GM19468 (cell line): ENCODE measurements around the gene PYGL.
"Not testable (repeated sequence)": the region's sequence is repeated elsewhere in the genome, so short reads cannot be mapped to it uniquely, and the experiment has no call there.

ENCODE experiments used
- ATAC-seq: cut with Tn5 transposase; IDR thresholded peaks from one replicate; pipeline ENCODE4 v1.9.1; 2021; ENCODE audit warnings: mild to moderate bottlenecking, moderate library complexity, moderate number of reproducible peaks; ENCODE audit not compliant: unreplicated experiment; ENCODE audit errors: extremely low read depth

The PYGL gene

DNA sequence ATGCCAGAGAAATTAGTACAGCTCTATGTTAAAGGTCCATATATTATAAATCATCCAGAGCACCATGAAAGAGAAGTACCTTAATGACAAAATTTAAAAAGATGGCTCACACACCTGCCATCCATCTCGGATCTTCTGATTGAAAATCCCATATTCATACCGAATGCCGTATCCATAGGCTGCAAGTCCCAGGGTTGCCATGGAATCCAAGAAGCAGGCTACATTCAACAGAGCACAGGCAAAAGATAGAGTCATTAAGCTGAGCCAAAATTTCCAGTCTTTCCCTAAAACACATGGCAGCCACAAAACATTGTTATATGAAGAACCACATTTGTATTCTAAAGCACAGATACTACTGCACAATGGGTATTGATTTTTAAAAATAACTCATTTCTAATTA, 12.7 kb downstream of the PYGL start:
- ATAC-seq: no peak

DNA sequence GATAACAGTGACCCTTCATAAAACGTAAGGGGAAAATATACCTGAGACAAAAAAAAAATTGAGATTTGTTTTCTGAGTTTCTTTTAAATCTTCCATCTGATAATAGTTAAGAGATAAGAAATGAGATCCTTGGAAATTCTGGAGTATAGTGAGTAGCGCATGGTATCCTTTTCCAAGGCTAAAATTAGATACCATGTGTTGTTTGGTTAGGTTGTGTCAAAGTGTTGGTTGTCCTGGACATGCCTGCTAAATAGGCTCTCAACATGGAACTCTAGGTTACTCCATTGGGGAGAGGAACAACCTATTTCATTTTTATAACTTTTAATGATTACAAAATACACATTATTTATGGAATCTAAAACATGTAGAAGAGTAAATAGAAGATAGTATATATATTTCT, 14.8 kb downstream of the PYGL start:
- ATAC-seq: no peak

DNA sequence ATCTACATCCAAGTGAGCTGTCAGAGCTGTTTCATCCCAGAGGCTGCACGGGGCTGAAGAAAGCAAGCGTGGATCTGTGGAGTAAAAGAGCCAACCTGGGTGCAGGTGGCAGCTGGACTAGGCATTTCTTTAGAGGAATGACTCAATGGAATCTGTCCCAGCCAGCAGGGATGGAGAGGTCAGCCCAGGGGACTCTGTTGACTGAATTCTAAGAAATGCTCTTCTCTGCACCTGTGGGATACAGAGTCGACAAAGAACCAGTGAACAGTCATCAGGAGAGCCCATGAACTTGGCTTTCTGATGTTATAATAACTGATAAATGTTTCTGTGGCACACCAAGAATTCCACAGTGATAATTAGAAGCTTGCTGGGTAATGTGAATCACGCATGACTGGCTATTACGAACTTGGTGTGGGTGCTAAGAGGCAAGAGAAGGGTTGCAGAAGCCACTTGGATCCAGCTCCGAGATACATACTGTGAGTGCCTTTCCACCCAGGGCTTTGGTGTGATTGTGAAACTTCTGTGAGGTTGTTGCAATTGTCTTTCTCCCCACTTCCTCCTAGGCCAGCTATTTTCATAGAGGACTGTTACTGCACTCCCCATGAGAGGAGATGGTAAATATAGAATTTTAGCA, 16.2 kb downstream of the PYGL start:
- ATAC-seq: no peak

DNA sequence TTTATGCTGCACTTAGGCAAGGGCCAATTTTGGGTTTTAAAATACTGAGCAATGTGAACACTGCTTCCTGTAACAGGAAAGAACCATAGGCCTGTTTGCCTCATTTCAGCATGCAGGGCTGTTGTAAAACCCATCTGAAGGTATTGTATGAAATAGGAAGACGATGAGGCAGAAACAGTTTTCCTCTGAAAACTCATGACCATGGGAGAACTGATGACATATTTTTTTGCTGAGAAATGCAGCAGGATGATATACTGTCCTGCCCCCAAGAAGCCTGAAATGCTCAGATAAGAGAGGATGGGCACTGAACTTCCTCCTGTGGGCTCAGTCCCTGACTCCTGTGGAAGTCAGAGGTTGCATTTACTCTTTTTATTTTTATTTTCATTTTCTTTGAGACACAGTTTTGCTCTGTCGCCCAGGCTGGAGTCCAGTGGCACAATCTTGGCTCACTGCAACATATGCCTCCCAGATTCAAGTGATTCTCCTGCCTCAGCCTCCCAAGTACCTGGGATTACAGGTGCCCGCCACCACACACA, 17.4 kb downstream of the PYGL start:
- no peak for ATAC-seq

DNA sequence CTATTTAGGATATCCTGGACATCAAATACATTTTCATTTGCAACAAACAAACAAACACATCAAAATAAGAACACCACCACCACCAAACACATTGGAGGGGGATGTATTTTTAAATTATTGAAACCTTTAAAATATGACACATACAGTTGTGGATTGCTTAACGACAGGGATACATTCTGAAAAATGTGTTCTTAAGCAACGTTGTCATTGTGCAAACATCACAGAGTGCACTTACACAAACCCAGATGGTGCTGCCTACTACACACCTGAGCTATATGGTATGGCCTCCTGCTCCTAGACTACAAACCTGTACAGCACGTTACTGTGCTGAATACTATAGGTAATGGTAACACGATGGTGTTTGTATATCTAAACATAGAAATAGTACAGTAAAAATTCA, 19.4 kb downstream of the PYGL start:
- ATAC-seq: no peak

DNA sequence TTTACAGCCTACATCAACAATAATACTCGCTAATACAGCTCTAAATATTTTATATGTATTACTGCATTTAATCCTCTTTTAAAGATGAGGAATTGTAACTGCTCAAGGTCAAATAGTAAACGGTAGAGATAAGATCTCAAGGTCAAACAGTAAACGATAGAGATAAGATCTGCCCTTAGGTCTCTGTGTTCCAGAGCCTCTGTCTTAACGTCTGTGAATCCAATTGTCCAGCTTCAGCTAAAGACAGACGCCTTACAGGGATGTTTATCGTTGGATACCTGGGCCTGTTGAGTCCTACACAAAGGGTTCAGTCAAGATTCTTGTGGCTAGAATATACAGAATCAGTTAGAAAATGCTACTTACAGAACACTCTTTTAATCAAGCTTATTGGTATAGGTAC, 20.0 kb downstream of the PYGL start:
- ATAC-seq: no peak

DNA sequence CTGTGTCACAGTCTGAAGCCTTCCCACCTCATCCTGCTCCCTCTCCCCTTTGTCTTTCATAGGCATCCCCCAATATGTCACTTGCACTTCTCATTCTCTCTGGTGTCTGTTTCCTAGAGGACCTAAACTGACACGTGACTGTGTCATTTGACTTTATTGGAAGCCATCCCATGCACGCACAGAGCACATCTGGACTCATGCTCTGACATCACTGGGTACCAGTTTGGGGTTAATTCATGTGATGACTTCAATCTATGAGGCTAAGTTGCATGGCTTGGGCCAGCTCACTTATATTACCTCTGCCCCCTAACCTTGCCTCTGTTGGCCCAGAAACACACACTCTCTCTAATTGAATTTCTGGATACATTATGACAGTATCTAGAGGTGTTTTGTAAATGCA, 21.5 kb downstream of the PYGL start:
- no peak for ATAC-seq

DNA sequence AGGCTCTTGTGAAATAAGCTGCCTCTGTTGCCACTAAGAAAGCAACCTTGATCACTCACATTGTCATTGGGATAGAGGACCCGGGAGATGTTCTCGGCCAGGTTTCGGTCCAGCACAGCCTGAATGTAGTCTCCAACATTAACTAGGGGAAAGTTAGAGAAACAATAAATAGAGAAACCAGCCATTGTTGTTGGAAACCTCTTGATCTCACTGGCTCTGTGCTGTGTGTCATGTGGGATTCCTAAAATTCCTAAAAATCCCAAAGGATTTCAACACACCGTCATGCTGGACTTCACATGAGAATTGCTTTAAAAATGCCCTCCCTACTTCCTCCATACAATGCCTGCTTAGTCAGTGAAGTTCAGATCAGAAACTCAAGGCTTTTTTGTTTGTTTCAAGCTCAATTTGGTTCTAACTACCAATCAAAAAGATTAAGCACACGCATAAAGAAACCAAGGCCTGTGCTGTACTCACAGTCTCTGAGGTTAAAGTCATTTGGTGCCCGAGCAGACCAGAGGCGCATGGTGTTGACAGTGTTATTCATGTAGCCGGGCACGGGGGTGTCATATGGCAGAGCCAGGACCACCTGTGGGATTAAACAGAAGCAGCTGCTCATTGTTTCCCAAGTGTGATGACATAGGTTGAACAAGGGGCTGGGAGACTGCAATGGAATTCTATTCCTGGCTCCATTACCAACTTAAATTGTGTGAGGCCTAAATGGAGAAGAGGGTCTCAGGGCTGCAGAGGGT, 23.6 kb downstream of the PYGL start:
- ATAC-seq: no peak

DNA sequence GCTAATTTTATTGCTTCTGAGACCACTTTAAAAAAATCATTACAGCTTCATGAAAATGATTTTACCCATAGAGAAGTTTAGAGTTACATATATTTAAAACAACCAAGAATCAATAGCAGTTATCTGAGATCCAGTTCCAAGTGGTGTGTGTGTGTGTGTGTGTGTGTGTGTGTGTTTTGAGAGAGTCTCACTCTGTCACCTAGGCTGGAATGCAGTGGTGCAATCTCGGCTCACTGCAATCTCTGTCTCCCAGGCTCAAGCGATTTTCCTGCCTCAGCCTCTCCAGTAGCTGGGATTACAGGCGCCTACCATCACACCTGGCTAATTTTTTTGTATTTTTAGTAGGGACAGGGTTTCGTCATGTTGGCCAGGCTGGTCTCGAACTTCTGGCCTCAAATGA, 24.8 kb downstream of the PYGL start:
- not testable (repeated sequence) for ATAC-seq

DNA sequence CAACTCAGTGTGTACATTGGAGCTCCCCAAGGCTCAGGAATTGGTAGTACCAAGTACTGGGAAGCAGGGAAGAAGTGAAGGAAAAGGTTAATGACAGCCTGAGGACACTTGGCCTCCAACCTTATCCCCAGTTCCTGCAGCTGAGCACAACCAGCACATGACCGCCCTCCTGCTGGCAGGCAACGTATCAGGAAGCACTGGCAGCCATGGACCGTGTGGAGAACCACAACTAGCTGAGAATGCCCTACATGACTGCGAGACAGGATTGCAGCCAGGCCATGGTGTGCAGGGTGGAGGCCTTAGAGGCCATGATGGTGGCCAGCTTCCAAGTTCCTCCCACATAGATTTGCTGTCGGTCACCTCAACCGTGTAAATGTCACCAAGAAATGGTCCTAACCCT, 26.8 kb downstream of the PYGL start:
- ATAC-seq: no peak

DNA sequence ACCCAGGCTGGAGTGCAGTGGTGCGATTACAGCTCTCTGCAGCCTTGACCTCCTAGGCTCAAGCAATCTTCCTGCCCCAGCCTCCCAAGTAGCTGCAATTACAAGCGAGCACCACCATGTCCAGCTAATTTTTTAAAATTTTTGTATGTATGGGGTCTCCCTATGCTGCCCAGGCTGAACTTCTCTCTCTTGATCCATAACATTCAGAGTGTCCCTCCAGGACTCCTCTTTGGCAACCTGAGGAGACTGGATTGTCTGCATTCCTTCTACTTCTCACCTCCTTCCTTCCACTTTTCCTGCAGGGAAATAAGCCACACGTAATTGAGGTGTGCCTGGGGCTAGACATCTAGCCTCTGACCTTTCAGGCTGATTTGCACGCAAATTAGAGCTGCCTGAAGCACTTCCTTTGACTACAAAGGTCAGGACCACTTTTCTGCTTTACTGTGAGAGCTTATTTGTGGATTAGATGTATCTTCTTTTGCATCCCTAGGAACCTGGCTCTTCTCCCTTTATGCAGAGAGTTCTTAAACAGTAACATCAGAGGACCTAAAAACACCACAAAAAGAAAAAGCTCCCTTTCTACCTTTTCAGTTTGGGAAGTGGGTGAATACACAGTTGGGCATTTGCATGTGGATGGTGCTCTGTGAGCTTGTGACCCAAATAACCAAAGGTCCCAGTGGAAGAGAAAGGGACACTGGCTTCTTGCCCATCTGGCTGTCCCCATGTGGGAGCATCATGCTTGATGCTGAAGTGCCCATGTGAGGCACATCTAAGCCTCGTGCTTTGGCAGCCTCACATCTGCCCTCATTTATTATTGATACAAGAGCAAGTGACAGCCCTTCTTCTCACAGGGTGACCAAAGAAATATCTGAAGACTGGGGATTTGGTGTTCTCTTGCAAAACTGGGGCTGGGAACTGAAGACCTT, 33.5 kb downstream of the PYGL start:
- ATAC-seq: no peak

DNA sequence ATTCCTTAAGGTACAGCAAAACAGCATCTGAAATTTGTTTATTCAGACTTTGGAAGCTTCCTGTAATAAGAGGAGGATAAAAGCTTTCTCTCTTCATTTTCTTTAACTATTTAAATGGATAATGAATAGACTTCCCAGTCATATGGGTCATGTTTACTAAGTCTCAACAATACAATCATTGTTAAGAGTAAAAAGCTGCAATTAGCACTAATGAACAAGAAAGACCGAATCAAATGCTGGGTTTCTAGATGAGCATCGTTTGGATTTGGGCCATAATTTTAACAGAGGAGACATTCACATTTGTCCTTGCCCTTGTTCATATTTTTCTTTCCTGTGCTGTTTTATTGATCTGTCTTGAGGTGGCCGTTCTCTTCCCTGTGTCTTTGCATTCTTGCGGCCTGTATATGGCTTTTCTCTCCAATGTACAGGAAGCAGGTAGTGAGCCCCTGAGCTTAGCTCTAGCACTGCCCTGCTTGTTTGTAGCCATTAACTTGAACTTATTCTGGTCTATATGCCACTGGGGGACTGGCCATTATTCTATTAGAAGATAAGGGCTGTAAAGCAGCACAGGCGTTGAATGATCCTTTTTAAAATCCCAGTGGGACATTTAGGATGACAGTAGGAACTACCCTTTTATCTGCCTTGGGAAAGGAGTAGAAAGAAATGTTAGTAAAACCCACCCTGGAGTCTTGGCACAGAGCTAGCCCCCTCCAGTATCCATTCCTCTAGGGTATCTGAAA, 37.8 kb downstream of the PYGL start:
- no peak for ATAC-seq

DNA sequence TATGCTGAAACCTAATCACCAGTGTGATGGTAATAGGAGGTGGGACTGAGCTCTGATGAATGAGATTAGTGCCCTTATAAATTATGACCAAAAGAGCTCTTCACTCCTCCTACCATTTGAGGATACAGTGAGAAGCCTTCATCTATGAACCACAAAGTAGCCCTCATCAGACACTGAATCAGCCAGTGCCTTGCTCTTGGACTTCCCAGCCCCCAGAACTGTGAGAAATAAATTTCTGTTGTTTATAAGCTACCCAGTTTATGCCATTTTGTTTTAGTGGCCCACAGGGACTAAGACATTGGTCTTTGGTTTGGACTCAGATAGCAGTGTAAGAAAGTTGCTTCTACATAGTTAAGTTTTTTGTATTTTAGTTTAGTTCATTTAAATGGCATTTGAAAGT, 39.6 kb downstream of the PYGL start:
- no peak for ATAC-seq

DNA sequence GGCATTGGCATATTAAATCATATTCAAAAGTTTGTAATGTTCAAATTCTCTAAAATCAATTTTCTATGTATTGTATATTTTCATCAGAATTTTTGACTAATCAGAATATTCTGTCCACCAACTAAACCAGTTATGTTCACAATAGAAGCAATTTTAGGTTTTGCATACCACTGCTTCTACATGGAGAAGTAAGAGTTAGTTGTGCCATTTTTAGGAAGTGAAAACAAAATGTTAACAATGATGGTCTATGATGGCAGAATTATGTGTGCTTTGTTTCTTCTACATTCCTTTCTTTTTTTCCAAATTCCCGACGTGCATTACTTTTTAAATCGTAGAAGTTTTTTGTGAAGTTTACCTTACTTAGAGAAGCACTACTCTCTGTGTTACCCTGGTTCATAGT, 42.9 kb downstream of the PYGL start:
- no peak for ATAC-seq

DNA sequence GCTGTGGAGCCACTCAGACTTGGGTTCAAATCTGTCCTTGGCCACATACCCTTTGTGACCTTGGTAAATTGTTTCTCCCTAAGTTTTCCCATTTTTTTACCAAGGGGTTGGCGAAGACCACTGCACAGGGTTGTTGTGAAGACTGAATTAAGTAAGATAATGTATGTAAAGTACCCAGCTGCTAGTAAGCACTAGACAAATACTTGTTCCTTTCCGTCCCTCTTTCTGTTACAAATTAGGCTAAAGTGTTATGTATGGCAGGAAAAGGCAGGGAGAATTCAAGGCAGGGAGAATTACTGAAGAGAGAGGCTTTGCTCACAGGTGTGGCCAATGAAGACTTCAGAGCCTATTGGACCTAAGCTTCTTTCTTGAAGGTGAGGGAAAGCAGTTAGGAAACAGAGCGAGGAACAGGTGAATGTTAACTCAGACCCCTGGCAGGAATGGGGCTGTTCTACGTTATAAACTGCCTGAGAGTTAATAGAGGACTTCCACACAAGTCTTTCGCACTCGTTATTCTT, 46.6 kb downstream of the PYGL start:
- ATAC-seq: no peak

DNA sequence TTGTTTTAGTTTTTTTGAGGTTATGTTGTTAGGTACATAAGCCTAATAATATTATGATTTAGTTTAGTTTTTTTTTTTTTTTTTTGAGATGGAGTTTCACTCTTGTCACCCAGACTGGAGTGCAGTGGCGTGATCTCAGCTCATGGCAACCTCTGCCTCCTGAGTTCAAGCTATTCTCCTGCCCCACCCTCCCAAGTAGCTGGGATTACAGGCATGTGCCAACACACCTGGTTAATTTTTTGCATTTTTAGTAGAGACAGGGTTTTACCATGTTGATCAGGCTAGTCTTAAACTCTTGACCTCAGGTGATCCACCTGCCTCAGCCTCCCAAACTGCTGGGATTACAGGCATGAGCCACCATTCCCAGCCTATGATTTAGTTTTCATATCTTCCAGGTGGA, 47.3 kb downstream of the PYGL start:
- ATAC-seq: not testable (repeated sequence)

DNA sequence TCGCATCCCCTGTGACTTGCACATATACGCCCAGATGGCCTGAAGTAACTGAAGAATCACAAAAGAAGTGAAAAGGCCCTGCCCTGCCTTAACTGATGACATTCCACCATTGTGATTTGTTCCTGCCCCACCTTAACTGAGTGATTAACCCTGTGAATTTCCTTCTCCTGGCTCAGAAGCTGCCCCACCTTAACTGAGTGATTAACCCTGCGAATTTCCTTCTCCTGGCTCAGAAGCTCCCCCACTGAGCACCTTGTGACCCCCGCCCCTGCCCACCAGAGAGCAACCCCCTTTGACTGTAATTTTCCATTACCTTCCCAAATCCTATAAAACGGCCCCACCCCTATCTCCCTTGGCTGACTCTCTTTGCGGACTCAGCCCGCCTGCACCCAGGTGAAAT, 47.9 kb downstream of the PYGL start:
- ATAC-seq: not testable (repeated sequence)

DNA sequence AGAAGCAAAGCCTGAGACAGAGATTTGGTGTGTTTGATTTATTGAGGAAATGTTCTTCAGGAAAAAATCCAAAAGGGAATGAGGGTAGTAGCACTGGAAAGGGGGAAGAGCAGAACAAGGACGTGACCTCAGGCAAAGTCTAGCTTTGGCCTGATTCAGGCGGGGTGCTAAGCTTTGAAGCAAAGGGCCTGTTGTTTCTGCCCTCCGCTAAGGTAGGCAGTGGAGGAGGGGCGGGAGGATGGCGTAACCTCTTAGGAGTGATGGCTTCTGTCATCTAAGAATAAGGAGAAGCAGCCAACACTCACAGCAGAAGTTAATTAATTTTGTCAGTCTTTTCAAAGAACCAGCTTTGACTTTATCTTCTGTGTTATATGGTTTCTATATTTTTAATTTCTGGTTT, 52.0 kb downstream of the PYGL start:
- no peak for ATAC-seq

DNA sequence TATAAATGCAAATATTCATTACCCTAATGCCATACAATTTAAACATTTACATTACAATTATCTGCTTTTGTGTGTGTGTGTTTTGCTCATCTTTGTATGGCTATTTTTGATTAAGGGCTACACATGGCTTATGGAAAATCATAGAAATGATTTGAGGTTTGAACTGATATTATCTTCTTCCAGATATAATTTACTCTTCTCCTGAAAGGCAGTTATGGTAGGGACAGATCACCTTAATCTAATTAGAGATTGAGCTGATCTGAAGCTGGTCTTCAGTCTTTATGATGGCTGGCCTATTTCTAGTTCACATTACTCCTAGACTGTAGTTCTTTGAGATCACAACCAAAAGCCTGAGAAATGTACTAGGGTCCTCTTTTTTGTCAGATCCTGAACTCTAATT, 56.8 kb downstream of the PYGL start:
- ATAC-seq: no peak

DNA sequence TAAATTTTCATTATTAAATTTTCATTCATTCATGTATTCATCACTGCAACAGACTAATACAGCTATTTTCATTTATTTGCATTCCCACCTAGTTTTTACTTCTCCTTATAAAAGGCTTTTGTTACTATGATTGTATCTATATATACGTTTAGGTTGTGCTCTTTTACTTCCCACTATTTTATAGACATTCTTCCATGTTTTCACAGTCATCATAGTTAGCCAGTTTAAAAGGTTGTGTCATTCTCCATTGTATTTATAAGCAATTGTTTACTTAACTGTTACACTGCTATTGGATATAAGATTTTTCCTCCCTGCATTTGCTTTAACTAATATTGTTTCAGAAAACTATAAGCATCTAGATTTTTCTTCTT, 60.5 kb downstream of the PYGL start:
- no peak for ATAC-seq
